Hepatic stellate cell (primary cell): ENCODE data around the gene CCDC159.
"Not testable (repeated sequence)": the region's sequence is repeated elsewhere in the genome, so short reads cannot be mapped to it uniquely, and the experiment has no call there.

ENCODE experiments used
- DNase-seq: peaks from one replicate; pipeline ENCODE4 v3.0.0; 2011; ENCODE audit warnings: low spot score

Gene CCDC159

DNA sequence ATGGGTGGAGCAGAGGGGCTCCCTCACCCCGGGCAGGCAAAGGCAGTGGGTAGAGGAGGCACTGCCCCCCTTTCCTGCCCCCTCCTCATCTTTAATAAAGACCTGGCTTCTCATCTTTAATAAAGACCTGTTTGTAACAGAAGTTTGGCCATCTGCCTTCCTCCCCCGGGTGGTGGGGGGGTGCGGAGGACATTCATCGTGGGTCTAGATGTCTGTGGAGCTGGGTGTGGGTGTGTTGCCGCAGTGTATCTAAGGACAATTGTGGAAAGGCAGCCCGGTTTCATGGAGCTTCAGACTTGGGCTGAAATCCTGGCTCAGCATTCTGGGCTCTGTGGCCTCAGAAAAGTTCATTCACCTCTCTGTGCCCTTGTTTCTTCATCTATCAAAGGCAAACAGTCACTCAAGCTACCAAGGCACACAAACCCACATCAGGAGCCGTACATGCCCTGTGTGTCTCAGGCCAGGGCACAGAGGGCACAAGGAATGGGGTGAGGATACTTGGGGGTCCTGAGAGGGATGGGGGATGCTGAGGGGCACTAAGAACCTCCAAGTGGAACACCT is 19.3 kb downstream of the CCDC159 start:
- no peak for DNase-seq

DNA sequence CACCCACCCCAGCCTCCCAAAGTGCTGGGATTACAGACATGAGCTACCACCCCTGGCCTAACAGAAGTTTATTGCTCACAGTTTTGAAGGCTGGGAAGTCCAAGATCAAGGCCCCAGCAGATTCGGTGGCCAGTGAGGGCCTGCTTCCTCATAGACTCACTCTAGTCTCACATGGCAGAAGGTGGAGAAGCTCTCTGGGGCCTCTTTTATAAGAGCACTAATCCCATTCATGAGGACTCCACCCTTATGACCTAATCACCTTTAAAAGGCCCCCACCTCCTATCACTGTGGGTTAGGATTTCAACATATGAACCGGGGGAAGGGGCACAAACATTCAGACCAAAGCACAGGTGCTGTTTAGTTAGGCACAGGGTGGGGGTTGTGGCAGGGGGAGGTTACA is 21.2 kb downstream of the CCDC159 start:
- no peak for DNase-seq

DNA sequence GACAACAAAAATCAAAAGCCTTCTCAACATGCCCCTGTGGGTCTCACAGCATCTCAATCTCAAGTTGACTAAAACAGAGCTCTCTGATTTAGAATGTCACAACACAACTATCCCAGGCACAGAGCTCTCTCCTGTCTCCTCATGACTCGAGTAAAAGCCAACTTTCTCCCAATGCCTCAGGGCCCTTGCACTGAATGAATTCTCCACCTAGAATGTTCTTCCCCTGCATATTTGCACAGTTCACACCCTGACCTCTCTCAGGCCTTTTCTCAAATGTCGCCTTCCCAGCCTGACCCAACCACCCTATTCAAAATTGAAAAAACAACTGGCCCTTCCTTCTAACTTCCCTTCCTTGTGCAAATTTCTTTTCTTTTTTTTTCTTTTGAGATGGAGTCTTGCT is 24.4 kb downstream of the CCDC159 start:
- DNase-seq, result no peak

DNA sequence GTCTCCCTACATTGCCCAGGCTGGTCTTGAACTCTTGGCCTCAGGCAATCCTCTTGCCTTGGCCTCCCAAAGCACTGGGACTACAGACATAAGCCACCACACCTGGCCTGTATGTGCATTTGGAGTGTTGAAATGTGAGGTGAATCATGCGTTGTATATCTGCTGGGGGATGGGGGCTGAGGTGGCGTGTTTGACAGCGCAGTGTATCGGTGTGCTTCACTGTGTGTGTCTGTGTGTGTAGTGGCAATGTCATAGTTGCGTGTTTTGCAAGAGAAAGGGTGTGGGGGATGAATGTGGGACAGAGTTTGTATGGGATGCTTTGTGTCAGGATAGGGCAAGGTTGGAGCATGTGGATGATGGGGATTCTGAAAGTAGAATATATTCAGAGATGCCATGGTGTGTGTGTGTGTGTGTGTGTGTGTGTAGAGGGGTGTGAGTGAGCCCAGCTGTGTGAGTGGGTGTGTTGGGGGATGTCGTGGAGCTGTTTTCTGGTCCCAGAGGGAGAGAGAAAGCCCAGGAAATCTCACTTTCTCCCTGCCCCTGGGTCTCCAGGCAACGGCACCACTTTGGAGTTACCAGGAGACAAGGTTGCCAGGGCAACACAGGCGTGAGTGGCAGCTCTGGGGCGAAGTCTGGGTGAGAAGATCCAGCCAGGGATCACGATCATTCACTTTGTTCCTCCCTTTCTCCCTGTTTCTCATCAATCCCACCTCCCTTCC is 27.0 kb downstream of the CCDC159 start:
- DNase-seq, result peak; percentile 63

DNA sequence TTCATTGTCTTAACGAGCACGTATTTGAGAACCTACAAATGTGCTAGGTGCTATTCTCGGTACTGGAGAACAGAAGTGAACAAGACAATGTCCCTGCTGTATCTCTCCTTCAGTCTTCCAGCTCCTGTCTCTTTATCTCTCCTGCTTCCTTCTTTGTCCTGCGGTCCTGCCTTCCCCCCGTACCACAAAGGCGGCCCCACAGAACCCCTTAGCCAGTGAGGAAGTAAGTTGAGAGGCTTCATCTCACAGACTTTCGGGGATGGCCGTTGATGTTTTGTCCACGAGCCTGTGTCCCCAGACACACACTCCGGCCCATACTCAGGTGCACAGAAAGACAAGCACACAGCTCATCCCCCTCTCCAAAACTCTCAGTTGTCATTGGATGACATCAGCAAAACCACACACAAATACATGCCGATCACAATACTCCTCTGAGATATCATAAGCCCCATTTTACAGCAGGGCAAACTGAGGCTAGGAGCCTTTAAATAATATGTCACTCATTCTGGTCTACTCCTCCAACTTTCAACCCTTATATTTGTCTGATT is 27.6 kb downstream of the CCDC159 start:
- no peak for DNase-seq

DNA sequence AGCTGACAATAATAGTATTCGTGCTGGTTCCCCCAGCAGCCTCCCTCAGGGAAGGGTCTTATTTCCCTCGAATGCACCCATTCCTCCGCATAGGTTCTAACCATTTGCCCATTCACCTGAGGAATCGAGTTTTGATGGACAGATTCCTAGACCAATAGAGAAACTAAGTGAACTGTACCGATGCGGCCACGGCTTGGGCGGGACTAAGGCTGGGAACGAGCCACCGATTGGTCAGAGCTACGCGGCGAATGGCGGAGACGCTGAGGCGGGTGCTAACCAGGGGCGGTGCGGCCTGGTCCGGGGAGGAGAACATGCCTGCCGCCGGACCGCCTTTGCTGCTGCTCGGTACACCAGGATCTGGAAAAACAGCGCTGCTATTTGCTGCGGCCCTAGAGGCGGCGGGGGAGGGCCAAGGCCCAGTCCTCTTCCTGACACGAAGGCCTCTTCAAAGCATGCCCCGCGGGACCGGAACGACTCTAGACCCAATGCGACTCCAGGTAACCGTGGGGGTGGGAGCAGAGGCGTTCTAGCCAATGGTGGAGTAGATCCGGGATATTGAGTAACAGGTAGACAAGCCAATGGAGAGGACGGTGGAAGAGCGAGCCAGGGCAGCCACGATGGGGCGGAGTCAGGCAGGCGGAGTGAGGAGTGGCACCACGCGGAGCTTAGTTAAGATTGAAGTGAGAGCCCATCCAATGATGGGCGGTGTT is 28.3 kb downstream of the CCDC159 start, which contains the start of gene SWSAP1:
Gene SWSAP1, plus strand, starts transcription at position 234 of the 710 bp plus-strand sequence. Its CDS starts 15 bp downstream, at position 249.
- peak; percentile 100 for DNase-seq

DNA sequence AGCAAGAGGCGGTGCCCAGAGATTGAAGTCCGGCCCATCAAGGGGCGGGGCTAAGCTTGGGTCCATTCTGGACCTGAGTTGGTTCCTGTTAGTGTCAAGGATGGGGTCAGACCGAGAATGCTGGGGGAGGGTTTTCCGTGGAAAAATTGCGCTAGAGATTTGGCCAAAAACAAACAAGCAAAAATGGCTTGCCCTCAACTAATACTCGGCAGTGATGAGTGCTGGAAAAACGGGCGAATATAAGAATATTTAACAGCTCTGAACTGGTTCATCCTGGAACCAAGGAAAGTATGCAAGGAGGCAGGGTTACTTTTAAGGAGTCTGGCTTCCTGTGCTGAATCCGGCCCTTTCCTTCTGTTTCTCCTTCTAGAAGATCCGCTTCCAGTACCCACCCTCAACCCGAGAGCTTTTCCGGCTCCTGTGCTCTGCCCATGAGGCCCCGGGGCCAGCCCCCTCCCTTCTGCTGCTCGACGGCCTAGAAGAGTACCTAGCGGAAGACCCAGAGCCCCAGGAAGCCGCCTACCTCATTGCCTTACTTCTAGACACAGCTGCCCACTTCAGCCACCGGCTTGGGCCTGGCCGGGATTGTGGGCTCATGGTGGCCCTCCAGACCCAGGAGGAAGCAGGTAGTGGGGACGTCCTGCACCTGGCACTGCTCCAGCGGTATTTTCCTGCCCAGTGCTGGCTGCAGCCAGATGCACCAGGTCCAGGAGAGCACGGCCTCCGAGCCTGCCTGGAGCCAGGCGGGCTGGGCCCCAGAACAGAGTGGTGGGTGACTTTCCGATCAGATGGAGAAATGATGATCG is 29.0 kb downstream of the CCDC159 start:
- no peak for DNase-seq

DNA sequence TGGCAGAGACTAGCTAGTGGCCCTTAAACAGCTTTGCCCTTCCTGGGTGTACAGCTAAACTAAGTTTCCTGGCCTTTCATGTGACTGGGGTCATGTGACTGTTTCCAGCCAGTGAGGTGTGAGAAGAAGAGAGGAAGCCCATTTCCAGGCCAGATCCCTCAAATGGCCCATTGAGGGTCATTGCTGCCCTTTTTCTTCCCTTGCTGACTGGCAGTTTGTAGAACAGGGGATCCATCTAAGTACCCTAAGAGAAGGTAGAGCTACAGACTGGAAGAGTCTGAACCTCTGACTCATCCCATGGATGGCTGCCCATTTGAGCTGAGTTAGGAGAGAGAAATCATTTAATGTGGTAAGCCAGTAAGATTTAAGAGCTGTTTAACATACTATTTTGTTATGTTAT is 30.9 kb downstream of the CCDC159 start:
- DNase-seq, result peak; percentile 75

DNA sequence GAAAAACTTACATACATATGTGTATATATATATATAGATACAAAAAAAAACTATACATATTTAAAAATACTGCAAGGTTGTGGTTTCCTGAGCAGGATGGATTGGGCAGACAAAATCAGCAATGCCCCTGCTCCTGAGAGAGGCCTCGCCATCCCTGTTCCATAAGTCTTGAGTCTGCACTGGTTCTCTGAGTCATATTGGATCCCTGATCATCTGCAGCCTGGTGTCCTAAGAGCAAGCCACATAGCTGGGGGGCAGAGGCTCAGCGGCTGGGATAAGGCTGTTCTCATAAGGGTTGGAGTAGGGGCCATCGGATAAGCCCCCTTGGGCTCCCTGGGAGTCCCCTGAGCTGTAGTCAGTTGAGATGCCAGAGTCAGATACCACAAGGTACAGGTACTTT is 31.4 kb downstream of the CCDC159 start:
- no peak for DNase-seq

DNA sequence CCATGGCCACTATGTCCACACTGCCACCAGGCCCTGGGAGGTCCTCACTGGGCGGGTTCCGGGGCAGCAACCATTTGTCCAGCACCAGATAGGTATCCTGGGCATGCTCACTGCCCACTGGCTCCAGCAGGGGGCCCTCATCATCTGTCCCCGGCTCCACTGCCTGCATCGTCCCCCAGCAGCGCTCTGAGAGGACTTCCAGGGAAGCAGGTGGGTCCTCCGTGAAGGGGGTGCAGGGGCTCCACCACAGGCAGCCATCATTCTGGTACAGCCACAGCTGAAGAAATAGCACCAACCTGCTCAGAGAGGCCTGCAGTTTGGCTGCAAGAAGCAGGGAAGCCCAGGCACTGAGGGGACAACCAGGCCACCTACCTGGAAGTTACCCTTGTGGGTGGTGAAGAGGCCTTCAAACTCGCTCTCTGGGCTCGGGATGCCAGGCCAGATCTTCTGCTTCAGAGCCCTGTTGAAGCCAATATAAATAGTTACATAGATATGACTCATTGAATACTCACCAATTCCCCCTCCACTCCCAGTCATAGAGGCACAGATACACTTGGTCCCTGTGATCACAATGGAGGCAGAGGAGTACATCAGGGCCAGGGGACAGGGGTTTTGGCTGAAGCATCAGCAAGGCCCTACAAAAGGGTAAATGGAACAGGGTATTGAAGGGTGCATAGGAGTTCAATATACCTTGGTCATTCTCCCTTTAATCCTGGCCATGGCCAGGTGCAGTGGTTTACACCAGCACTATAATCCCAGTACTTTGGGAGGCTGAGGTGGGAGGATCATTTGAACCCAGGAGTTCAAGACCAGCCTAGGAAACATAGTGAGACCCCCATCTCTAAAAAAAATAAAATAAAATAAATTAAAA is 32.2 kb downstream of the CCDC159 start:
- DNase-seq, result peak; percentile 92

DNA sequence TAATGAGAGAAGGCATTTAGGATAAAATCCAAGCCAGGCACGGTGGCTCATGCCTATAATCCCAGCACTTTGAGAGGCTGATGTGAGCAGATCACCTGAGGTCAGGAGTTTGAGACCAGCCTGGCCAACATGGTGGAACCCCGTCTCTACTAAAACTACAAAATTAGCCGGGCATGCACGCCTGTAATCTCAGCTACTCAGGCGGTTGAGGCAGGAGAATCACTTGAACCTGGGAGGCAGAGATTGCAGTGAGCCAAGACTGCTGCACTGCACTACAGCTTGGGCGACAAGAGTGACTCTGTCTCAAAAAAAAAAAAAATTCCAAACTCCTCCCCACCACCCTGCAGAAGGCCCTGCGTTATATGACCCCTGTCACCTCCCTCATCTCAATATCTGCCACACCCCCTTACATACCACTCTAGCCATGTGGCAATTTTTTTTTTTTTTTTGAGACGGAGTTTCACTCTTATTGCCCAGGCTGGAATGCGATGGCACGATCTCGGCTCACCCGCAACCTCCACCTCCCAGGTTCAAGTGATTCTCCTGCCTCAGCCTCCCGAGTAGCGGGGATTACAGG is 33.0 kb downstream of the CCDC159 start:
- not testable (repeated sequence) for DNase-seq

DNA sequence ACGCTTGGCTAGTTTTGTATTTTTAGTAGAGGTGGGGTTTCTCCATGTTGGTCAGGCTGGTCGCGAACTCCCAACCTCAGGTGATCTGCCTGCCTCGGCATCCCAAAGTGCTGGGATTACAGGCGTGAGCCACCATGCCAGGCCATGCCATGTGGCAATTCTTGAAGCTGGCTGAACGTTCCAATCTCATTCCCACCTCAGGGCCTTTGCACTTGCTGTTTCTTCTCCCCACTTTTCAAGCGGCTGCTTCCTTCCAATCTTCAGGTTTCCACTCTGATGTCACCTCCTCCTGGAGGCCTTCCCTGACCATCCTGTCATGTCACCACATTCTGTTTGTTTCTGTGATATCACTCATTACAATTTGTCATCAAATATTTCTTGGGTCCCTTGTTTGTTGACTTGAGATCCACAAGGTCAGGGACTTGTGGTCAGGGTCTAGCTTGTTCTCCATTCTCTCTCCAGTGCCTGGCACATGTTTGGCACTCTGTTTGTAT is 33.6 kb downstream of the CCDC159 start:
- no peak for DNase-seq

DNA sequence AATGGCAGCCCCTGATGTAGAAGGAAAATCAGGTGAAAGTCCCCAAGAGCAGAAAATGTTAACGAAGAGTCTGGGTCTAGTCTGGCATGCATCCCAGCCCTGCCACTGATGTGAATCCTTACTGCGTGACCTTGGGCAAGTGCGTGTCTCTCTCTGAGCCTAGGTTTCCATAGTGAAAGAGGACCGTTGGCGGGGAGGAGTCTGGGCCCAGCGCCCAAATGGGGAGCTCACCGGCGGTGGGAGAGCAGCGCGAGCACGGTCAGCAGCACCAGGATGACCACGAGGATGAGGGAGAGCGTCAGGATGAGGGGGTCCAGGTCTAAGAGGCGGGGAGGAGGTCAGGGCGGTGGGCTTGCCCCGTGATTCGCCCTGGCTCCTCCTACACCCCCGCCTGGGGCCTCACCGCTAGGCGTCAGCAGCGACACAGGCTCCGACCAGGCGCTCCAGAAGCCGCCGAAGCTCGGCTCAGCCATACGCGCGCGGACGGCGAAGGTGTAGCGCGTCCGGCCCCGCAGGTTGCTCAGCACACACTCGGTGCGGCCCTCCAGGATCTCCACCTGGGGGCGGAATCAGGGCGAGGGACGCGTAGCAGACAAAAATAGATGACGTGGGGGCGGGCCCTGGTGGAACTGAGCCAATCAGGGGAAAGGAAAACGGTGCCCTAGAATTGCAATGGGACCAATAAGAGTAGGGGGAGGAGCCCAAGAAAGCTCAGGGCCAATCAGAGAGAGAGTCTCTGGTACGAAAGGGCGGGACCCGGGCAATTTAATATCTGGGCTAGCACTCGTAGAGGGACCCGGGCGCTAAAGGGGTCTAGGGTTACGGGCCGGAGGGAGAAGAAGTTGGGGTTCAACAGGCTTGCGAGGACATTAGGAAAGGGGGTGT is 34.6 kb downstream of the CCDC159 start:
- DNase-seq, result peak; percentile 100

DNA sequence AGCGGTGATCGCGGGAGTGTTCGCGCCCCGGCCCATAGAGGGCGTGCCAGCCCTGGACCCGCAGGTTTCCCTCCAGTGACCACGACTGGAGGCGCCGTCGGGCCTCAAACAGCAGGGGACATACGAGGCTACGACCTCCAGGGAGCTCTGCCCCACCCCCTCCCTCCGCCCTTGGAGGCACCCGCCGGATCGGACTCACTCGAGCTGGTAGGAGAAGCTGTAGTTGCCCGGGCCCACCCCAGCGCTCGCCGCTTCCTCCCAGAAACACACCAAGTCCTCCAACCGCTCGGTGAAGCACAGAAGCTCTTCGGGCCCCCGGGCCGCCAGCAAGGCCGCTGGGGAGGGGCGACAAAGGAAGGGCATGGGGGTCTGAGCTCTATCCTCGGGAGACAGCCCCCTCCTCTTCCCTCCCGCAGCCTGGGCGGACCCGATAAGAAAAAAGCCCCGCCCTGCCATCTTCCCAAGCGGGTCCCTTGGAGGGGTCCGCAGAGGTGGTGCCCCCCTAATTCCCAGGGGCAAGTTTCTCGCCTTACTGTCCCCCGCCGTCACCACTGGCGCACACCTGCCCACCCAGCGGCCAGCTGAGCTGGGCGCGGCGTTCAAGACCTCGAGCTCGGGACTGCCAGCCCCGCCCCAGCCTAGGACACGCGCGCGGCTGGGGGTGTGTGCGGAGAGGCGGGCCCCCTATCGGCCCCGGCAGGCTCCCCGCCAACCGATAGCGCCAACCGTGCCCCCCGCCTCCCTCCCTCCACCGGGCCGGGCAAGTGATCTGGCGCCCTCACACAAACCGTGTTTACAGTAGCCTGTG is 36.8 kb downstream of the CCDC159 start:
- peak; percentile 41 for DNase-seq

DNA sequence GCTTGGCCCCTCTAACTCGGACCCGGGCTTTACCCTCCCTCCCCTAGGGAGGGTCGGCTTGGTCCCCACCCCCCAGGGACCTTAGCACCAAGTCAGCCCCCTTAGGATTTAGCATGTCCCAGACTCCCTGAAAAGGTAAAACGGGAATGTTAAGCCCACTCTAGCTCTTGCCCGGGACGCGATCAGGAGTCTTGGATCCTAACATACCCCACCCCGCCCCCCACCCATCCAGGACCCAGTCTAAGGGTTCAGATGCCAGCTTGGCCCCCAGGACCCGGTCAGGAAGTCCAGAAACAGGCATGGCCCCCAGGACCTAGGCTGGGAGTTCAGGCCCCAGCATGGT is 37.4 kb downstream of the CCDC159 start:
- no peak for DNase-seq

DNA sequence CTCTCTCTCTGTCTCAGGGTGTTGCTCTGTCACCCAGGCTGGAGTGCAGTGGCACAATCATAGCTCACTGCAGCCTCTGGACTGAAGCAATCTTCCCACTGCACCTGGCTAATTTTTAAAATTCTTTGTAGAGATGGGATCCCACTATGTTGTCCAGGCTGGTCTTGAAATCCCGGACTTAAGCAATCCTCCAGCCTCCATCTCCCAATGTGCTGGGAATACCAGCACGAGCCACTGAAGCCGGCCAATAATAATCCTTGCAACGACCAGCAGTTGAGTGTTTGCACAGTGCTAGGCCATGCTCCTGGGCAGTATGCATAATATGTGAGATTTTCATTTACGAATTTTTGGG is 38.4 kb downstream of the CCDC159 start:
- DNase-seq, result no peak

DNA sequence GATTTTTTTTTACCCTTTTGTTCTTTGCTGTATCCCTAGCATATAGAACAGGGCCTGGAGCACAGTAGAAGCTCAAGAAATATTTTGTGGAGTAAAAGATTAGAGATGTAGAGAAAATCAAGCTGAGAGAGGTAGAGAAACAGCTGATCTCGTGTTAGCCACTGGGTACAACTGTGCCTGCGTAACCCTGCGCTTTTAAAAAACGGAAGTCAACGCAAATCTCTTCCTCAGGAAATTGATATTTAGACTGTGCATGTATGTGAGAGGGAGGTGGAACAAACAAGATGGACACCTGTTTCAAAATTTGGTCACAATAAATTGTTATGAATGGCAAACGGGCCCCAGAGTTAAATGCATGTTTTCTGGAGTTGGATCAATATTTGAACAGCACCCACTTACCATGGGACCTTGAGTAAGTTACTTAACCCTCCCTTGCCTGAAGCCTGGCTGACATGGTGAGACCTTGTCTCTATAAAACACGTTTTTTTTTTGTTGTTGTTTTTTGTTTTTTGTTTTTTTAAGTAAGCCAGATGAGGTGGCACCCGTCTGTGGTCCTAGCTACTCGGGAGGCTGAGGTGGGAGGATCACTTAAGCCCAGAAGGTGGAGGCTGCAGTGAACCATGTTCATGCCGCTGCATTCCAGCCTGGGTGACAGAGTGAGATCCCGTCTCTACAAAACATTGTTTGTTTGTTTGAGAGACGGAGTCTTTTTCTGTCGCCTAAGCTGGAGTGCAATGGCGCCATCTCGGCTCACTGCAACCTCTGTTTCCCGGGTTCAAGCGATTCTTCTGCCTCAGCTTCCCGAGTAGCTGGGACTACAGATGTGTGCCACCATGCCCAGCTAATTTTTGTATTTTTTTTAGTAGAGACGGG is 41.1 kb downstream of the CCDC159 start:
- DNase-seq, result no peak

DNA sequence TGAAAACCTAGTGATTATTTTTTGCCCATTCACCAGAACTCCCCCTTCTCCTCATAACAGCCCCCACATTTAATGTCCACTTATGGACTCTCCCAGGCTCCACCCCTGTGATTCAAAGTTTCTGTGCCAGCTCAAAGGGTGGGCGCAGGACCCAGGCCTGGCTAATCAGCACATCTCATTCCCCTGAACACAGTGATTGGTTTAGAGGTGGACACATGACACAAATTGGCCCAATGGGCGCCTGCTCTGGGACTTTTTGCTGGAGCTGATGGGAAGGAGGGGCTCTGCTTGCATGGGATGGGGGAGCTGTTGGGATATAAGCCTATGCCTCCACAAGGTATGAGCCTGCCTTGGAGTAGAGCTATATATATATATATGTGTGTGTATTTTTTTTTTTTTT is 44.0 kb downstream of the CCDC159 start:
- no peak for DNase-seq
